GM23248 (cell line): ENCODE measurements around the gene ATP4A. TPM values are rescaled to one million over a fixed set of nuclear protein-coding genes. Genes with fewer than 3 reads are reported as not detected.
A peak's percentile ranks its signal among the peaks of the same experiment; 100 is the strongest.

Experiments
- DNase-seq: peaks from one replicate; pipeline ENCODE4 v3.0.0-alpha.2; 2015
- H2AFZ ChIP-seq: fragments of 200-600 bp; sonication (generic); 2 replicates; pipeline ENCODE4 v1.6.1; 2016; ENCODE audit warnings: antibody characterized with exemption
- H3F3A ChIP-seq: fragments of 200-600 bp; sonication (generic); 2 replicates; pipeline ENCODE4 v1.6.1; 2016; ENCODE audit warnings: mild to moderate bottlenecking, antibody characterized with exemption, mixed run types; ENCODE audit not compliant: insufficient read depth
- H3K27ac ChIP-seq: fragments of 200-600 bp; sonication (generic); 2 replicates; pipeline ENCODE4 v1.5.1; 2016; ENCODE audit warnings: mild to moderate bottlenecking
- H3K27me3 ChIP-seq: fragments of 200-600 bp; sonication (generic); replicated peaks from 2 replicates; pipeline ENCODE4 v1.6.1; 2016; ENCODE audit warnings: mild to moderate bottlenecking; ENCODE audit not compliant: insufficient read depth
- H3K36me3 ChIP-seq: fragments of 200-600 bp; sonication (generic); 2 replicates; pipeline ENCODE4 v1.6.1; 2016; ENCODE audit warnings: low read depth, mild to moderate bottlenecking
- H3K4me1 ChIP-seq: fragments of 200-600 bp; sonication (generic); 2 replicates; pipeline ENCODE4 v1.6.1; 2016; ENCODE audit warnings: mild to moderate bottlenecking; ENCODE audit not compliant: insufficient read depth
- H3K4me2 ChIP-seq: fragments of 200-600 bp; sonication (generic); one replicate; pipeline ENCODE4 v1.6.1; 2016; ENCODE audit warnings: mild to moderate bottlenecking; ENCODE audit not compliant: unreplicated experiment
- H3K4me3 ChIP-seq: fragments of 200-600 bp; sonication (generic); 2 replicates; pipeline ENCODE4 v1.5.1; 2016; ENCODE audit warnings: mild to moderate bottlenecking
- H3K79me2 ChIP-seq: fragments of 200-600 bp; sonication (generic); 2 replicates; pipeline ENCODE4 v1.6.1; 2016; ENCODE audit warnings: mild to moderate bottlenecking; ENCODE audit not compliant: insufficient read depth
- H3K9ac ChIP-seq: fragments of 200-600 bp; sonication (generic); 2 replicates; pipeline ENCODE4 v1.6.1; 2016; ENCODE audit warnings: mild to moderate bottlenecking
- H3K9me2 ChIP-seq: fragments of 200-600 bp; sonication (generic); 2 replicates; pipeline ENCODE4 v1.6.1; 2016; ENCODE audit warnings: mixed run types, mild to moderate bottlenecking, moderate library complexity; ENCODE audit not compliant: insufficient read depth
- H3K9me3 ChIP-seq: fragments of 200-600 bp; sonication (generic); one replicate; pipeline ENCODE4 v1.6.1; 2017; ENCODE audit warnings: low read depth
- H4K20me1 ChIP-seq: fragments of 200-600 bp; sonication (generic); 2 replicates; pipeline ENCODE4 v1.6.0; 2016; ENCODE audit not compliant: insufficient read depth
- EZH2 ChIP-seq: fragments of 200-600 bp; sonication (generic); IDR thresholded peaks from 2 replicates; pipeline ENCODE4 v1.6.1; 2018; ENCODE audit warnings: antibody characterized with exemption, mild to moderate bottlenecking; ENCODE audit not compliant: insufficient read depth, poor library complexity, severe bottlenecking
- EZH2phosphoT487 ChIP-seq: fragments of 200-600 bp; sonication (generic); IDR thresholded peaks from 2 replicates; pipeline ENCODE4 v1.6.1; 2018; ENCODE audit warnings: antibody characterized with exemption, moderate library complexity, mild to moderate bottlenecking, low read depth; ENCODE audit not compliant: insufficient read depth
- WGBS, 2 experiments: methylation state at CpG; one replicate each; pipeline ENCODE4 v1.1.6; 2015 to 2017; ENCODE audit warnings: low lambda C conversion rate in 2 of 2, low coverage in 1 of 2; ENCODE audit errors: missing lambda C conversion rate in 2 of 2; 5-methylcytosine and 5-hydroxymethylcytosine counted together
- in situ Hi-C: fragments of 300-500 bp; cut with MboI; formaldehyde crosslinking; loops from 2 replicates; pipeline ENCODE4 v1.15.0; 2020
- polyA plus RNA-seq: library from polyadenylated mRNA; unstranded; fragments of >200 nt; fragmentation: Nextera tagmentation; extraction: Ambion mirVana; gene quantifications from 2 replicates; pipeline ENCODE4 v1.2.1, GENCODE V29; 2016
- total RNA-seq: library from RNA; depleted of rRNA; stranded (reverse); fragments of >200 nt; shearing (Covaris generic); gene quantifications from 2 replicates; pipeline ENCODE4 v1.2.3, GENCODE V29; 2014

Gene ATP4A
- total and polyA plus RNA-seq, 2 experiments from 2014 or later = not detected

DNA sequence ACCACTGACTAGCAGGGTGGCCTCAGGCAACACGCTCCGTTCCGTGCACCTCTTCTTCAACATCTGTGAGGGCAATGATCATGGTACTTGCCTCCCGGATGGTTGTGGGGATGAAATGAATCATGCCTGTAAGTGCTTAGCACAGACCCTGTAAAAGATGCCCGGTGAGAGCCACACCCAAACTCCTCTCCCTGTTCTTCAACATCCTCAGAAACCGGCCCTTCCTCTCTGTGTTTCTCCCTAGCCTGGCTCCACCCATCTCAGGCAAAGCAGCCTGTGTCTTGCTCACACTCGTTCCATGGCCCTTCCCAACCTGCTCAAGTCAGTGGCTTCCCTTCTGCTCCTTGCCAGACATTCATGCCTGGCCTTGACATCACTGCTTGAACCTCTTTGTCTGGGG lies 44.2 kb downstream of the ATP4A start:
- Histone ChIP-seq H3K27ac (peak overlapping the region; percentile 88), H3K27me3 (no peaks in the 10 kb centered on the region), H3K9me3 (no peaks in the 10 kb centered on the region), H3K4me2 (peak overlapping the region; percentile 13), H3K4me1 (peaks cover 21% of the 10 kb centered on the region), H3K36me3 (no peaks in the 10 kb centered on the region), H4K20me1 (no peaks in the 10 kb centered on the region), H3F3A (peaks cover 12% of the 10 kb centered on the region; the same call in 1 of the 2 replicates), H3K79me2 (no peaks in the 10 kb centered on the region), H3K4me3 (no peak overlapping the region), H3K9ac (peak overlapping the region; percentile 65; the same call in 1 of the 2 replicates), H2AFZ (peak overlapping the region; percentile 61), H3K9me2 (no peaks in the 10 kb centered on the region)
- peak; percentile 78 for DNase-seq
- whole genome bisulfite sequencing, 2 experiments = 11 to 13% methylated on average over 7 of the region's 7 CpGs
- in situ Hi-C loops = no loop called here
- TF ChIP-seq EZH2phosphoT487 = no peak
- TF ChIP-seq EZH2 = no peak

DNA sequence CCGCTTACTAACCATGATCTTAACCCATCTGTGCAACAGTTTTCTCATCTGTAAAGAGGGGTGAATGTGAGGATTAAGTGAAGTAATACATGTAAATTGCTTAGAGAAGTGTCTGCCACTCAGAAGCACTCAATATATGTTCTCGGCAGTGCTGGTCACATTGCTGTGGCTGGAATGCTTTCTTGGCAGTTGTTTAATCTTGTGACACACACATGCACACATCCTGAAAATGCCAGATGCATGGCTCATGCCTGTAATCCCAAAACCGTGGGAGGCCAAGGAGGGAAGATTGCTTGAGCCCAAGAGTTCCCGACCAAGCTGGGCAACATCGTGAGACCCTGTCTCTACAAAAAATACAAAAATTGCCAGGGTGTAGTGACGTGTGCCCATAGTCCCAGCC lies 45.1 kb downstream of the ATP4A start:
- Histone ChIP-seq H2AFZ (peak overlapping the region; percentile 27; the same call in 1 of the 2 replicates), H3F3A (peaks cover 12% of the 10 kb centered on the region; the same call in 1 of the 2 replicates), H3K9me2 (no peaks in the 10 kb centered on the region), H3K4me3 (peak overlapping the region; percentile 21), H3K79me2 (no peaks in the 10 kb centered on the region), H4K20me1 (no peaks in the 10 kb centered on the region), H3K9me3 (no peaks in the 10 kb centered on the region), H3K27ac (peak overlapping the region; percentile 88), H3K27me3 (no peaks in the 10 kb centered on the region), H3K9ac (peak overlapping the region; percentile 65), H3K36me3 (no peaks in the 10 kb centered on the region), H3K4me2 (peak overlapping the region; percentile 50), H3K4me1 (peaks cover 26% of the 10 kb centered on the region)
- in situ Hi-C loops = no loop called here
- 3 to 4% methylated on average over 6 of the region's 6 CpGs for WGBS, 2 experiments
- DNase-seq = peak; percentile 98
- TF ChIP-seq EZH2phosphoT487 (no peak), EZH2 (no peak)

DNA sequence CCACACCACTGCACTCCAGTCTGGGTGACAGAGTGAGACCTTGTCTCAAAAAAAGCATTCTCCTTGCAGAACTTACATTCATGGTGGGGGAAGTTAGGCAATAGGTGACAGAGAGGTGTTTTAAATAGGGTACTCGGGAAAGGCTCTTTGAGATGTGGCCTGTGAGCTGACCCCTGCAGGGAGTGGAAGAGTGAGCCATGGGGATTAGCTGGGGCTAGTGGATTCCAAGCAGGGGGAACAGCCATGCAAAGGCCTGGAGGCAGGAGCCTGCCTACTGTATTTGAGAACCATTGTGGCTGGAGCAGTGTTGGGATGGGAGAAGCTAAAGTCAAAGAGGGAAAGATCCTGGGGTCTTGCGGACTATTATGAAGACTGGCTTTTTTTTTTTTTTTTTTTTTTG lies 46.1 kb downstream of the ATP4A start:
- Histone ChIP-seq H3K9ac (no peak overlapping the region), H3K9me3 (no peaks in the 10 kb centered on the region), H3K27me3 (no peaks in the 10 kb centered on the region), H3F3A (peaks cover 12% of the 10 kb centered on the region; the same call in 1 of the 2 replicates), H4K20me1 (no peaks in the 10 kb centered on the region), H3K4me1 (peaks cover 26% of the 10 kb centered on the region), H3K27ac (no peak overlapping the region), H3K4me2 (no peak overlapping the region), H2AFZ (no peak overlapping the region), H3K4me3 (no peak overlapping the region), H3K9me2 (no peaks in the 10 kb centered on the region), H3K36me3 (no peaks in the 10 kb centered on the region), H3K79me2 (no peaks in the 10 kb centered on the region)
- TF ChIP-seq EZH2 = no peak
- TF ChIP-seq EZH2phosphoT487 = no peak
- in situ Hi-C loops = no loop called here
- 95 to 98% methylated on average over 2 of the region's 2 CpGs for WGBS, 2 experiments
- DNase-seq = no peak

DNA sequence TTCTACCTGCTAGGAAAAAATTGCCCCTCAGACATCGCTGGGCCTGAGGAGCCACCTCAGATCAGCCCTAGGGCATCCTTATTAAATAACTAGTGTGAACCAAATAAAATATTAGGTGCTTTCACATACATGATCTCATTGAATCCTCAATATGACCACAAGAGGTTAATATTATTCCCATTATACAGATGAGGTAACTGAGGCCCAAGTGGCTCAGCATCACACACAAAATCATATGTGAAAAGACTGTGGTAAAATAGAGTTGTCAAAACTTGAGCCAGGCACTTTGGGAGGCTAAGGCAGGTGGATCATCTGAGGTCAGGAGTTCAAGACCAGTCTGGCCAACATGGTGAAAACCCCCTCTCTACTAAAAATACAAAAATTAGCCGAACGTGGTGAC lies 47.1 kb downstream of the ATP4A start:
- no peaks in the 10 kb centered on the region for H3K27me3 ChIP-seq
- peaks cover 26% of the 10 kb centered on the region for H3K4me1 ChIP-seq
- no peaks in the 10 kb centered on the region for H3K36me3 ChIP-seq
- no peak overlapping the region for H3K9ac ChIP-seq
- H4K20me1 ChIP-seq = no peaks in the 10 kb centered on the region
- 94 to 97% methylated on average over 3 of the region's 3 CpGs for WGBS, 2 experiments
- H3K4me2 ChIP-seq = no peak overlapping the region
- no peak overlapping the region for H2AFZ ChIP-seq
- no peak overlapping the region for H3K27ac ChIP-seq
- peaks cover 12% of the 10 kb centered on the region; the same call in 1 of the 2 replicates for H3F3A ChIP-seq
- TF ChIP-seq EZH2phosphoT487 = no peak
- TF ChIP-seq EZH2 = no peak
- in situ Hi-C loops = no loop called here
- no peaks in the 10 kb centered on the region for H3K9me2 ChIP-seq
- H3K9me3 ChIP-seq = no peaks in the 10 kb centered on the region
- no peaks in the 10 kb centered on the region for H3K79me2 ChIP-seq
- H3K4me3 ChIP-seq = no peak overlapping the region
- no peak for DNase-seq
